PC-9 (cell line): ENCODE results near the gene SCRN3.

ENCODE experiments used
- EZH2 ChIP-seq: fragments of 200-600 bp; sonication (generic); IDR thresholded peaks from 2 replicates; pipeline ENCODE4 v1.8.0; 2017; ENCODE audit warnings: antibody characterized with exemption, low read depth
- TF ChIP-seq, protein P1 (sequence below): fragments of 200-600 bp; sonication (generic); conservative IDR thresholded peaks from 2 replicates; pipeline ENCODE4 v1.6.1; 2017; ENCODE audit warnings: mixed run types, antibody characterized with exemption, mild to moderate bottlenecking, moderate library complexity

DNA sequence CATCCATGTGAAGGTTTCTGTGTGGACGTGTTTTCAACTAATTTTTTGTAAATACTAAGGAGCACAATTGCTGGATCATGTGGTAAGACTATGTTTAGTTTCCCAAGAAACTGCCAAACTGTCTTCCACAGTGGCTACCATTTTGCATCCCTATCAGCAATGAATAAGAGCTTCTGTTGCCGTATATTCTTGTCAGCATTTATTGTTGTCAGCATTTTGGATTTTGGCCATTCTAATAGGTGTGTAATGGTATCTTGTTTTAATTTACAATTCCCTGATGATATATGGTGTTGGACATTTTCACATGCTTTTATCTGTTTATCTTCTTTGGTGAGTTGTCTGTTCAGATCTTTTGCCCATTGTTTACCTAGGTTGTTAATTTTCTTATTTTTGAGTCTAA is 34.5 kb downstream of the SCRN3 start:
- TF ChIP-seq, protein P1, sequence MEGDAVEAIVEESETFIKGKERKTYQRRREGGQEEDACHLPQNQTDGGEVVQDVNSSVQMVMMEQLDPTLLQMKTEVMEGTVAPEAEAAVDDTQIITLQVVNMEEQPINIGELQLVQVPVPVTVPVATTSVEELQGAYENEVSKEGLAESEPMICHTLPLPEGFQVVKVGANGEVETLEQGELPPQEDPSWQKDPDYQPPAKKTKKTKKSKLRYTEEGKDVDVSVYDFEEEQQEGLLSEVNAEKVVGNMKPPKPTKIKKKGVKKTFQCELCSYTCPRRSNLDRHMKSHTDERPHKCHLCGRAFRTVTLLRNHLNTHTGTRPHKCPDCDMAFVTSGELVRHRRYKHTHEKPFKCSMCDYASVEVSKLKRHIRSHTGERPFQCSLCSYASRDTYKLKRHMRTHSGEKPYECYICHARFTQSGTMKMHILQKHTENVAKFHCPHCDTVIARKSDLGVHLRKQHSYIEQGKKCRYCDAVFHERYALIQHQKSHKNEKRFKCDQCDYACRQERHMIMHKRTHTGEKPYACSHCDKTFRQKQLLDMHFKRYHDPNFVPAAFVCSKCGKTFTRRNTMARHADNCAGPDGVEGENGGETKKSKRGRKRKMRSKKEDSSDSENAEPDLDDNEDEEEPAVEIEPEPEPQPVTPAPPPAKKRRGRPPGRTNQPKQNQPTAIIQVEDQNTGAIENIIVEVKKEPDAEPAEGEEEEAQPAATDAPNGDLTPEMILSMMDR: no peak
- TF ChIP-seq EZH2: no peak
